ENCODE measurements around the gene LEFTY1. TPM values are rescaled to one million over a fixed set of nuclear protein-coding genes. Genes with fewer than 3 reads are reported as not detected.

The LEFTY1 gene
- total and polyA plus RNA-seq, 2 of the 13 experiments (the other 11 are each of a cell fraction or from before 2014, with no cell fraction given) = 0.29 to 0.79 TPM

GRCh38 chr1:225888289-225888897 lies 553 bp downstream of the LEFTY1 start (continued):
- TF ChIP-seq ZNF646 (CRISPR knock-in tag; IDR thresholded peaks at IDR 0.05) = no peak
- no peak for TF ChIP-seq TEAD2 (CRISPR knock-in tag; IDR thresholded peaks at IDR 0.05)
- no peak for TF ChIP-seq SP5 (CRISPR knock-in tag; IDR thresholded peaks at IDR 0.05; ENCODE audit: borderline replicate concordance, low read depth)
- no peak for TF ChIP-seq ZNF891 (CRISPR knock-in tag; IDR thresholded peaks at IDR 0.05)
- TF ChIP-seq ARID3A (IDR thresholded peaks at IDR 0.05; ENCODE audit: low read depth, low read length) = no peak
- no peak for TF ChIP-seq CEBPZ (IDR thresholded peaks at IDR 0.05; ENCODE audit: low read length)
- no peak for TF ChIP-seq ELF3 (CRISPR knock-in tag; IDR thresholded peaks at IDR 0.05)
- no peak for TF ChIP-seq CCAR2 (optimal IDR thresholded peaks at IDR 0.05; ENCODE audit: low read depth, low read length)
- peak; percentile 80 for TF ChIP-seq FOSL2 (CRISPR knock-in tag; IDR thresholded peaks at IDR 0.05)
- TF ChIP-seq ZNF550 (CRISPR knock-in tag; IDR thresholded peaks at IDR 0.05; ENCODE audit: borderline replicate concordance) = no peak
- TF ChIP-seq RXRA (CRISPR knock-in tag; IDR thresholded peaks at IDR 0.05) = no peak
- no peak for TF ChIP-seq MLLT10 (CRISPR knock-in tag; IDR thresholded peaks at IDR 0.05)
- no peak for TF ChIP-seq ZNF790 (CRISPR knock-in tag; IDR thresholded peaks at IDR 0.05; ENCODE audit: borderline replicate concordance)
- TF ChIP-seq SCMH1 (CRISPR knock-in tag; IDR thresholded peaks at IDR 0.05; ENCODE audit: borderline replicate concordance) = no peak
- peak; percentile 19; the same call in 1 of the 2 replicates for TF ChIP-seq ZNF563 (CRISPR knock-in tag; IDR thresholded peaks at IDR 0.05)
- TF ChIP-seq ZBTB46 (CRISPR knock-in tag; IDR thresholded peaks at IDR 0.05; ENCODE audit: borderline replicate concordance) = no peak
- TF ChIP-seq KAT8 (CRISPR knock-in tag; IDR thresholded peaks at IDR 0.05) = 0 out of 2 replicates have a peak, but pooled peaks have one; percentile 15
